Retina (tissue), 1 donor: ENCODE measurements around the gene SERINC1.
A peak's percentile ranks its signal among the peaks of the same experiment; 100 is the strongest.

Experiments
- DNase-seq: peaks from one replicate; pipeline ENCODE4 v3.0.0-alpha.2; 2016

SERINC1 gene

GRCh38 chr6:122431780-122432179, 39.8 kb downstream of the SERINC1 start:
- DNase-seq = no peak

GRCh38 chr6:122429323-122429722, 42.3 kb downstream of the SERINC1 start:
- no peak for DNase-seq

- DNase-seq = no peak
Observed at GRCh38 chr6:122428781-122429180, 42.8 kb downstream of the SERINC1 start.

- DNase-seq = no peak
Observed at GRCh38 chr6:122426597-122426996, 45.0 kb downstream of the SERINC1 start.

GRCh38 chr6:122423734-122424133, 47.9 kb downstream of the SERINC1 start:
- DNase-seq = no peak

GRCh38 chr6:122422614-122423267, 48.9 kb downstream of the SERINC1 start:
- DNase-seq = no peak

GRCh38 chr6:122422003-122422402, 49.6 kb downstream of the SERINC1 start:
- no peak for DNase-seq

GRCh38 chr6:122416825-122417224, 54.8 kb downstream of the SERINC1 start:
- no peak for DNase-seq

- DNase-seq = no peak
Observed at GRCh38 chr6:122412001-122412400, 59.6 kb downstream of the SERINC1 start.

- DNase-seq = no peak
Observed at GRCh38 chr6:122408702-122409458, 62.7 kb downstream of the SERINC1 start.

GRCh38 chr6:122408240-122408639, 63.4 kb downstream of the SERINC1 start:
- no peak for DNase-seq

- no peak for DNase-seq
Observed at GRCh38 chr6:122407712-122408111, 63.9 kb downstream of the SERINC1 start.

GRCh38 chr6:122406187-122406586, 65.4 kb downstream of the SERINC1 start:
- DNase-seq = no peak

GRCh38 chr6:122405417-122405816, 66.2 kb downstream of the SERINC1 start:
- DNase-seq = no peak

GRCh38 chr6:122404444-122404843, 67.2 kb downstream of the SERINC1 start:
- DNase-seq = no peak

GRCh38 chr6:122401104-122401503, 70.5 kb downstream of the SERINC1 start:
- DNase-seq = no peak

- DNase-seq = no peak
Observed at GRCh38 chr6:122400462-122401089, 71.0 kb downstream of the SERINC1 start.

- no peak for DNase-seq
Observed at GRCh38 chr6:122400121-122400450, 71.5 kb downstream of the SERINC1 start.

- DNase-seq = peak; percentile 93
Observed at GRCh38 chr6:122399348-122400120, 72.1 kb downstream of the SERINC1 start, which contains the start of gene HSF2. Gene HSF2, plus strand, starts transcription at chr6:122399652. Its CDS starts 86 bp downstream, at chr6:122399738.

GRCh38 chr6:122399055-122399347, 72.6 kb downstream of the SERINC1 start:
- DNase-seq = no peak

- no peak for DNase-seq
Observed at GRCh38 chr6:122394016-122394415, 77.6 kb downstream of the SERINC1 start.

GRCh38 chr6:122393351-122393896, 78.2 kb downstream of the SERINC1 start:
- DNase-seq = no peak
